TTC549 (cell line): ENCODE measurements around the gene PARD3B.

ENCODE experiments used
- FAIRE-seq: peaks from 2 replicates; lab custom pipeline; 2012; peaks lifted over from hg19 to GRCh38; lab: Jason Lieb, UNC

The PARD3B gene

GRCh38 chr2:204544961-204545860 is at the start of gene PARD3B:
Gene PARD3B (plus strand): TSS chr2:204545475. CDS start chr2:204546000, 525 bp downstream.
- FAIRE-seq: no peak

- no peak for FAIRE-seq
Observed at GRCh38 chr2:204496779-204497178, 48.5 kb upstream of the PARD3B start.

GRCh38 chr2:204497855-204498254 is 47.4 kb upstream of the PARD3B start:
- no peak for FAIRE-seq

- no peak for FAIRE-seq
Observed at GRCh38 chr2:204498291-204498690, 47.0 kb upstream of the PARD3B start.

- FAIRE-seq: no peak
Observed at GRCh38 chr2:204503869-204504268, 41.4 kb upstream of the PARD3B start.

- no peak for FAIRE-seq
Observed at GRCh38 chr2:204504594-204504993, 40.7 kb upstream of the PARD3B start.

- no peak for FAIRE-seq
Observed at GRCh38 chr2:204505488-204505887, 39.8 kb upstream of the PARD3B start.

- FAIRE-seq: no peak
Observed at GRCh38 chr2:204505946-204506345, 39.3 kb upstream of the PARD3B start.

GRCh38 chr2:204507636-204508035 is 37.6 kb upstream of the PARD3B start:
- no peak for FAIRE-seq

GRCh38 chr2:204510709-204511420 is 34.4 kb upstream of the PARD3B start:
- no peak for FAIRE-seq

GRCh38 chr2:204514439-204514838 is 30.8 kb upstream of the PARD3B start:
- FAIRE-seq: no peak

GRCh38 chr2:204515416-204515815 is 29.9 kb upstream of the PARD3B start:
- no peak for FAIRE-seq

- no peak for FAIRE-seq
Observed at GRCh38 chr2:204517154-204517553, 28.1 kb upstream of the PARD3B start.

GRCh38 chr2:204529795-204530463 is 15.3 kb upstream of the PARD3B start:
- no peak for FAIRE-seq

GRCh38 chr2:204530464-204530805 is 14.8 kb upstream of the PARD3B start:
- FAIRE-seq: no peak

GRCh38 chr2:204533629-204534370 is 11.5 kb upstream of the PARD3B start:
- no peak for FAIRE-seq

- FAIRE-seq: no peak
Observed at GRCh38 chr2:204535356-204535755, 9.9 kb upstream of the PARD3B start.

GRCh38 chr2:204535764-204536163 is 9.5 kb upstream of the PARD3B start:
- FAIRE-seq: no peak

GRCh38 chr2:204538182-204539018 is 6.9 kb upstream of the PARD3B start:
- FAIRE-seq: no peak

- FAIRE-seq: no peak
Observed at GRCh38 chr2:204539019-204539385, 6.3 kb upstream of the PARD3B start.

GRCh38 chr2:204541637-204542036 is 3.6 kb upstream of the PARD3B start:
- no peak for FAIRE-seq
